Prostate gland (tissue), 2 donors: Measurements from ENCODE around the gene MYO7B.

Source experiments
- CTCF ChIP-seq, 4 experiments: fragments of 200-600 bp in 2 of 4; fragments of 450-650 bp in 2 of 4; sonication (generic) in 2 of 4; IDR thresholded peaks; 1 replicate in 3 of 4; 2 replicates in 1 of 4; pipeline ENCODE4 v1.5.1; 2016 to 2019; ENCODE audit warnings: antibody characterized with exemption in 4 of 4, mild to moderate bottlenecking in 2 of 4, moderate library complexity in 2 of 4
- POLR2A ChIP-seq: fragments of 450-650 bp; IDR thresholded peaks from one replicate; pipeline ENCODE4 v1.6.1; 2016; ENCODE audit warnings: antibody characterized with exemption, mild to moderate bottlenecking
- POLR2AphosphoS5 ChIP-seq: sonication (generic); formaldehyde crosslinking; IDR thresholded peaks from one replicate; pipeline ENCODE4 v1.6.1; 2017; ENCODE audit warnings: antibody characterized with exemption

- no peak for TF ChIP-seq CTCF (IDR thresholded peaks at IDR 0.05)
- no peak for TF ChIP-seq POLR2AphosphoS5
- no peak for TF ChIP-seq POLR2A
Observed at GRCh38 chr2:127593228-127594115, 58.0 kb downstream of the MYO7B start.
